ENCODE measurements around the gene TSPAN9. TPM values are rescaled to one million over a fixed set of nuclear protein-coding genes. Genes with fewer than 3 reads are reported as not detected.
A peak's percentile ranks its signal among the peaks of the same experiment; 100 is the strongest.

TSPAN9 gene
- total RNA-seq, 1 experiment from 2014 or later = 7.7 TPM

GRCh38 chr12:3236345-3237187 is 159.4 kb downstream of the TSPAN9 start:
- no peaks in the 10 kb centered on the region for H3K36me3 ChIP-seq (ENCODE audit: control insufficient read depth, insufficient read depth, low read length)
- H3K27ac ChIP-seq (ENCODE audit: low read length) = no peak overlapping the region
- TF ChIP-seq POLR2AphosphoS5 (IDR thresholded peaks at IDR 0.05; ENCODE audit: low read depth, low read length) = no peak
- no peak for TF ChIP-seq SIN3A (IDR thresholded peaks at IDR 0.05; ENCODE audit: borderline replicate concordance, insufficient read depth, low read depth, low read length)
- TF ChIP-seq REST (IDR thresholded peaks at IDR 0.05; ENCODE audit: insufficient read depth in 1 of 2, low read depth in 2 of 2, low read length in 1 of 2) = no peak
- no peak for TF ChIP-seq TCF7L2 (IDR thresholded peaks at IDR 0.05; ENCODE audit: low read depth, low read length)
- no peak for TF ChIP-seq CTCF (IDR thresholded peaks at IDR 0.05)
- in situ Hi-C loops (cut with HindIII; ENCODE audit: low pct_unique_long_range_greater_than_20kb, low sequenced_read_pairs) (no loop called here), intact Hi-C loops (cut with micrococcal nuclease; ENCODE audit: unreplicated experiment) (no loop called here)
- no peaks in the 10 kb centered on the region for H3K9me3 ChIP-seq (ENCODE audit: control insufficient read depth, insufficient read depth, low read depth, low read length)
- H3K4me3 ChIP-seq (ENCODE audit: low read depth in 2 of 2, low read length in 2 of 2) = no peak overlapping the region
- no peaks in the 10 kb centered on the region for H3K27me3 ChIP-seq (ENCODE audit: control insufficient read depth, insufficient read depth, low read length)
- 0 out of 2 replicates have a peak, but pooled peaks have one; percentile 53 for ATAC-seq
- CTCF ChIA-PET = no interaction called here
- BruUV-seq (replicated peaks) = no TSS peak
- H3K4me1 ChIP-seq (ENCODE audit: control insufficient read depth, insufficient read depth, low read length) = no peaks in the 10 kb centered on the region
- DNase-seq (ENCODE audit: low read depth, low spot score) = no peak
- POLR2A ChIA-PET = no interaction called here

GRCh38 chr12:3238196-3238595 is 161.0 kb downstream of the TSPAN9 start:
- Histone ChIP-seq H3K27ac (ENCODE audit: low read length) (no peak overlapping the region), H3K36me3 (ENCODE audit: control insufficient read depth, insufficient read depth, low read length) (no peaks in the 10 kb centered on the region), H3K27me3 (ENCODE audit: control insufficient read depth, insufficient read depth, low read length) (no peaks in the 10 kb centered on the region), H3K4me1 (ENCODE audit: control insufficient read depth, insufficient read depth, low read length) (no peaks in the 10 kb centered on the region), H3K4me3 (ENCODE audit: low read depth in 2 of 2, low read length in 2 of 2) (no peak overlapping the region), H3K9me3 (ENCODE audit: control insufficient read depth, insufficient read depth, low read depth, low read length) (no peaks in the 10 kb centered on the region)
- no TSS peak for BruUV-seq (replicated peaks)
- CTCF ChIA-PET = no interaction called here
- TF ChIP-seq SIN3A (IDR thresholded peaks at IDR 0.05; ENCODE audit: borderline replicate concordance, insufficient read depth, low read depth, low read length) (no peak), POLR2AphosphoS5 (IDR thresholded peaks at IDR 0.05; ENCODE audit: low read depth, low read length) (no peak), REST (IDR thresholded peaks at IDR 0.05; ENCODE audit: insufficient read depth in 1 of 2, low read depth in 2 of 2, low read length in 1 of 2) (no peak), CTCF (IDR thresholded peaks at IDR 0.05) (no peak), TCF7L2 (IDR thresholded peaks at IDR 0.05; ENCODE audit: low read depth, low read length) (no peak)
- intact Hi-C loops (cut with micrococcal nuclease; ENCODE audit: unreplicated experiment) (no loop called here), in situ Hi-C loops (cut with HindIII; ENCODE audit: low pct_unique_long_range_greater_than_20kb, low sequenced_read_pairs) (no loop called here)
- POLR2A ChIA-PET = no interaction called here
- DNase-seq (ENCODE audit: low read depth, low spot score) (no peak), ATAC-seq (no peak)
